OCI-LY3 (cell line): ENCODE results near the gene CAMK2A.

Source experiments
- CTCF ChIP-seq: fragments of 200-600, 300-600 bp; sonication (generic); IDR thresholded peaks from 2 replicates; pipeline ENCODE4 v1.5.1; 2014; ENCODE audit warnings: antibody characterized with exemption, low read length, low read depth
- EZH2phosphoT487 ChIP-seq: fragments of 200-600 bp; shearing (Covaris generic); IDR thresholded peaks from 2 replicates; pipeline ENCODE4 v1.6.1; 2018; ENCODE audit warnings: antibody characterized with exemption, mixed run types, low read depth

GRCh38 chr5:150323819-150324218 is 34.2 kb upstream of the CAMK2A start:
- no peak for TF ChIP-seq CTCF
- TF ChIP-seq EZH2phosphoT487: no peak
